Measurements from ENCODE around the gene NAA16. TPM values are rescaled to one million over a fixed set of nuclear protein-coding genes. Genes with fewer than 3 reads are reported as not detected.
A peak's percentile ranks its signal among the peaks of the same experiment; 100 is the strongest.

Gene NAA16
- total and polyA plus RNA-seq, 10 of the 15 experiments (the other 5 are each of a cell fraction or from before 2014, with no cell fraction given): 5.4 to 18.5 (median 13.2) TPM

DNA sequence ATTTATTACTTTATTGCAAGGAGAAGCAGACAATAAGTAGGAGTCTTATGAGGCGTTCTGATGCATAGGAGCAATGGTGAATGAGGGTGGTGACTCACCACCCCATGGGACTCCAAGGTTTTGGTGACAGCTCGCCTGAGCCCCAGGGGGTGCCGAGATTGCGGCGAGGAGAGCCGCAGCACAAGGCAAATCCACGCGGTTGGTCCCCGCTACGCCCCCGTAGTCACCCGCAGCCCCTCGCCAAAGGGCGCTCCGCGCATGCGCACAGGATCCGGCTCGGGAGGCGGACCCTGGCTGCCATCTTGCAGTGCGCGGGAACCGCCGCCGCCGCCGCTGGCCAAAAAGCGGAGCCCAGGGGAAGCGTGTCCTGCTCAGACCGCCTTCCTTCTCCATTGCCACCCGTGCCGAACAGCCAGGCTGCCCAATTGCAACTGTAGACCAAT, at the start of gene NAA16 (continued):
- TF ChIP-seq JUNB (IDR thresholded peaks at IDR 0.05) (0 out of 2 replicates have a peak, but pooled peaks have one; percentile 24), SMC3 (IDR thresholded peaks at IDR 0.05; ENCODE audit: borderline replicate concordance, low read length) (no peak), SUPT20H (IDR thresholded peaks at IDR 0.05; ENCODE audit: borderline replicate concordance, control insufficient read depth, low read depth, low read length) (no peak), SRF (IDR thresholded peaks at IDR 0.05; ENCODE audit: low read depth in 2 of 2, low read length in 2 of 2) (no peak), SP1 (IDR thresholded peaks at IDR 0.05; ENCODE audit: low read depth, low read length) (peak; percentile 12), IRF3 (IDR thresholded peaks at IDR 0.05) (0 out of 2 replicates have a peak, but pooled peaks have one; percentile 6), POLR2AphosphoS2 (IDR thresholded peaks at IDR 0.05; ENCODE audit: low read depth, low read length) (0 out of 2 replicates have a peak, but pooled peaks have one; percentile 53), SMARCA5 (IDR thresholded peaks at IDR 0.05) (no peak; the same call in 1 of the 2 replicates), FOS (IDR thresholded peaks at IDR 0.05; ENCODE audit: borderline replicate concordance, extremely low read depth, insufficient read length) (no peak), SIX5 (IDR thresholded peaks at IDR 0.05; ENCODE audit: low read depth, low read length, severe bottlenecking) (no peak), IKZF2 (IDR thresholded peaks at IDR 0.05) (peak; percentile 64 to 68), ZNF207 (IDR thresholded peaks at IDR 0.05; ENCODE audit: borderline replicate concordance) (no peak), GABPA (IDR thresholded peaks at IDR 0.05; ENCODE audit: low read depth) (no peak), HCFC1 (IDR thresholded peaks at IDR 0.05; ENCODE audit: low read length) (0 out of 2 replicates have a peak, but pooled peaks have one; percentile 47), EP300 (IDR thresholded peaks at IDR 0.05; ENCODE audit: borderline replicate concordance in 1 of 2, control insufficient read depth in 1 of 2, low read depth in 2 of 2, low read length in 2 of 2) (no peak)
- TF ChIP-seq, protein P1, sequence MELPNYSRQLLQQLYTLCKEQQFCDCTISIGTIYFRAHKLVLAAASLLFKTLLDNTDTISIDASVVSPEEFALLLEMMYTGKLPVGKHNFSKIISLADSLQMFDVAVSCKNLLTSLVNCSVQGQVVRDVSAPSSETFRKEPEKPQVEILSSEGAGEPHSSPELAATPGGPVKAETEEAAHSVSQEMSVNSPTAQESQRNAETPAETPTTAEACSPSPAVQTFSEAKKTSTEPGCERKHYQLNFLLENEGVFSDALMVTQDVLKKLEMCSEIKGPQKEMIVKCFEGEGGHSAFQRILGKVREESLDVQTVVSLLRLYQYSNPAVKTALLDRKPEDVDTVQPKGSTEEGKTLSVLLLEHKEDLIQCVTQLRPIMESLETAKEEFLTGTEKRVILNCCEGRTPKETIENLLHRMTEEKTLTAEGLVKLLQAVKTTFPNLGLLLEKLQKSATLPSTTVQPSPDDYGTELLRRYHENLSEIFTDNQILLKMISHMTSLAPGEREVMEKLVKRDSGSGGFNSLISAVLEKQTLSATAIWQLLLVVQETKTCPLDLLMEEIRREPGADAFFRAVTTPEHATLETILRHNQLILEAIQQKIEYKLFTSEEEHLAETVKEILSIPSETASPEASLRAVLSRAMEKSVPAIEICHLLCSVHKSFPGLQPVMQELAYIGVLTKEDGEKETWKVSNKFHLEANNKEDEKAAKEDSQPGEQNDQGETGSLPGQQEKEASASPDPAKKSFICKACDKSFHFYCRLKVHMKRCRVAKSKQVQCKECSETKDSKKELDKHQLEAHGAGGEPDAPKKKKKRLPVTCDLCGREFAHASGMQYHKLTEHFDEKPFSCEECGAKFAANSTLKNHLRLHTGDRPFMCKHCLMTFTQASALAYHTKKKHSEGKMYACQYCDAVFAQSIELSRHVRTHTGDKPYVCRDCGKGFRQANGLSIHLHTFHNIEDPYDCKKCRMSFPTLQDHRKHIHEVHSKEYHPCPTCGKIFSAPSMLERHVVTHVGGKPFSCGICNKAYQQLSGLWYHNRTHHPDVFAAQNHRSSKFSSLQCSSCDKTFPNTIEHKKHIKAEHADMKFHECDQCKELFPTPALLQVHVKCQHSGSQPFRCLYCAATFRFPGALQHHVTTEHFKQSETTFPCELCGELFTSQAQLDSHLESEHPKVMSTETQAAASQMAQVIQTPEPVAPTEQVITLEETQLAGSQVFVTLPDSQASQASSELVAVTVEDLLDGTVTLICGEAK (IDR thresholded peaks at IDR 0.05; ENCODE audit: borderline replicate concordance): no peak
- TF ChIP-seq, protein P2, sequence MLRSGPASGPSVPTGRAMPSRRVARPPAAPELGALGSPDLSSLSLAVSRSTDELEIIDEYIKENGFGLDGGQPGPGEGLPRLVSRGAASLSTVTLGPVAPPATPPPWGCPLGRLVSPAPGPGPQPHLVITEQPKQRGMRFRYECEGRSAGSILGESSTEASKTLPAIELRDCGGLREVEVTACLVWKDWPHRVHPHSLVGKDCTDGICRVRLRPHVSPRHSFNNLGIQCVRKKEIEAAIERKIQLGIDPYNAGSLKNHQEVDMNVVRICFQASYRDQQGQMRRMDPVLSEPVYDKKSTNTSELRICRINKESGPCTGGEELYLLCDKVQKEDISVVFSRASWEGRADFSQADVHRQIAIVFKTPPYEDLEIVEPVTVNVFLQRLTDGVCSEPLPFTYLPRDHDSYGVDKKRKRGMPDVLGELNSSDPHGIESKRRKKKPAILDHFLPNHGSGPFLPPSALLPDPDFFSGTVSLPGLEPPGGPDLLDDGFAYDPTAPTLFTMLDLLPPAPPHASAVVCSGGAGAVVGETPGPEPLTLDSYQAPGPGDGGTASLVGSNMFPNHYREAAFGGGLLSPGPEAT (IDR thresholded peaks at IDR 0.05; ENCODE audit: low read depth): peak; percentile 54; the same call in 1 of the 2 replicates
- TF ChIP-seq, protein P3, sequence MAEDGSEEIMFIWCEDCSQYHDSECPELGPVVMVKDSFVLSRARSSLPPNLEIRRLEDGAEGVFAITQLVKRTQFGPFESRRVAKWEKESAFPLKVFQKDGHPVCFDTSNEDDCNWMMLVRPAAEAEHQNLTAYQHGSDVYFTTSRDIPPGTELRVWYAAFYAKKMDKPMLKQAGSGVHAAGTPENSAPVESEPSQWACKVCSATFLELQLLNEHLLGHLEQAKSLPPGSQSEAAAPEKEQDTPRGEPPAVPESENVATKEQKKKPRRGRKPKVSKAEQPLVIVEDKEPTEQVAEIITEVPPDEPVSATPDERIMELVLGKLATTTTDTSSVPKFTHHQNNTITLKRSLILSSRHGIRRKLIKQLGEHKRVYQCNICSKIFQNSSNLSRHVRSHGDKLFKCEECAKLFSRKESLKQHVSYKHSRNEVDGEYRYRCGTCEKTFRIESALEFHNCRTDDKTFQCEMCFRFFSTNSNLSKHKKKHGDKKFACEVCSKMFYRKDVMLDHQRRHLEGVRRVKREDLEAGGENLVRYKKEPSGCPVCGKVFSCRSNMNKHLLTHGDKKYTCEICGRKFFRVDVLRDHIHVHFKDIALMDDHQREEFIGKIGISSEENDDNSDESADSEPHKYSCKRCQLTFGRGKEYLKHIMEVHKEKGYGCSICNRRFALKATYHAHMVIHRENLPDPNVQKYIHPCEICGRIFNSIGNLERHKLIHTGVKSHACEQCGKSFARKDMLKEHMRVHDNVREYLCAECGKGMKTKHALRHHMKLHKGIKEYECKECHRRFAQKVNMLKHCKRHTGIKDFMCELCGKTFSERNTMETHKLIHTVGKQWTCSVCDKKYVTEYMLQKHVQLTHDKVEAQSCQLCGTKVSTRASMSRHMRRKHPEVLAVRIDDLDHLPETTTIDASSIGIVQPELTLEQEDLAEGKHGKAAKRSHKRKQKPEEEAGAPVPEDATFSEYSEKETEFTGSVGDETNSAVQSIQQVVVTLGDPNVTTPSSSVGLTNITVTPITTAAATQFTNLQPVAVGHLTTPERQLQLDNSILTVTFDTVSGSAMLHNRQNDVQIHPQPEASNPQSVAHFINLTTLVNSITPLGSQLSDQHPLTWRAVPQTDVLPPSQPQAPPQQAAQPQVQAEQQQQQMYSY (CRISPR knock-in tag; IDR thresholded peaks at IDR 0.05): no peak

Data from GM12878 (cell line).